GM11168 (cell line): ENCODE results near the gene BBLN.
"Not testable (repeated sequence)": the region's sequence is repeated elsewhere in the genome, so short reads cannot be mapped to it uniquely, and the experiment has no call there.

Source experiments
- in situ Hi-C: fragments of 300-500 bp; cut with MboI; formaldehyde crosslinking; loops from one replicate; pipeline ENCODE4 v1.12.0; 2022; ENCODE audit warnings: low sequenced_read_pairs; ENCODE audit not compliant: unreplicated experiment

BBLN gene

DNA sequence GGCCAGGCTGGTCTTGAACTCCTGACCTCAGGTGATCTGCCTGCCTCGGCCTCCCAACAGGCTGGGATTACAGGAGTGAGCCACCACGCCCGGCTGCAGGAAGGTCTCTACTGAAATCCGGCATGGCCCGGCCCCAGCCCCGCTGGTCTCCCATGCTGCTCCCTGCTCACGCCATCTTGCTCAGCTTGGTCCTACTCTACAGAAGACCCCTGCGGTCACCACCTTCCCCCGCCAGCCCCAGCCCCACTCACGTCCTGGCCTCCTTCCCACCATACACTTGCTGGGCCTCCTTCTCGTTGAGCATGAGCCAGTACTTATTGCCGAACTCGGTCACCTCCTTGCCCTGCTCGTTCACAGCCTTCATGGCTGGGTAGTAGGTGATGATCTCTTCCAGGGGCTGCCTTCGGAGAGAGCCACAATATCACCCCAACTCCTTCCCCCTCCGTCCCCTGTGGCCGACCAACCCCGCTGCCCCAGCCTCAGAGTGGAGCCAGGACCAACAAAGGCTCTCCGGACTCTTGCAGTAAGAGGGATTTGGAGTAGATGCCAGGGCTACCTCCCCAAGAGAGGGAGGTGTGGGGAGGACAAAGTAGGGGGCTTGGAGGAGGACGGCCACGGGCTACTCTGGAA is 36.5 kb upstream of the BBLN start:
- in situ Hi-C loops, result no loop called here

DNA sequence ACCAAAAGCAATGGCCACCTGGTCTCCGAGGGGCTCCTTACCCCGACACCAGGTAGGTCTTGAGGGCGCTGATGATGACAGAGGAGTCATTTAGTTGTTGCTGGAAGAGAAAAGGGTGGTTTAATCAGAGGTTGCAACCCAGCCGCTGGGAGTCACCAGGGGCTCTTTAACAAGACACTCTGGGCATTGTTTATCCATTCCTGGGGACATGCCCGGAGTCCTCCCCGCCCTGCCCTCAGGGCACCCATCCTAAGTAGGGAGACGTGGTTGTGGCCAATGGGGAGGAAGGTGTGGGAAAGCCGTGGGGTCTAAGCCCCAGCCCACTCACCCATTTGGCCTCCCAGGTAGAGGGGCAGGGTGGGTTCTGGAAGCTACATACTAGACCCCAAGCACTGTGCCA is 35.6 kb upstream of the BBLN start:
- in situ Hi-C loops, result no loop called here

- in situ Hi-C loops, result no loop called here
Observed at GRCh38 chr9:128124873-128125579, 35.0 kb upstream of the BBLN start.

- in situ Hi-C loops, result no loop called here
Observed at GRCh38 chr9:128125580-128126354, 34.3 kb upstream of the BBLN start.

DNA sequence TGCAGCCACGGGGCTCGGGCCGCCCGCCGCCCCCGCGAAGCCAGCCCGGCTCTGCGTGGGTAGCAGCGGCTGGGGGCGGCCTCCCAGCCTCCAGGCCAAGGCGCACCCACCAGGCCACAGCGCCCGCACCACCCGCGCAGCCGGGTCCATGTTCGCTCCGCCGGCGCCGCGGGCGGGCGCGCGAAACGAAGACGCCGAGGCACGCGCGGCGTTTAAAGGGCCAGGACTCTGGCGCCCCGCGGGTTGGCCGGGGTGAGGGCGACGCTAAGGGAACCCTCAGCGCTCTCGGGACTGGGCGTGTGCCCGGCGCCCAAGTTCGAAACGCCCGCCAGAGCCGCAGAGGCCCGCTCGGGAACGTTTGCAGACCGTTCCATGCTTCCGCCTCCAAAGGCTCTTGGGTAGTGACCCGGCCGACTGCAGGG is 32.5 kb upstream of the BBLN start, which contains the start of gene PTGES2:
Gene PTGES2, minus strand, starts transcription at position 162 of the 422 bp plus-strand sequence. Its CDS starts 12 bp downstream, at position 150.
- in situ Hi-C loops, result no loop called here

DNA sequence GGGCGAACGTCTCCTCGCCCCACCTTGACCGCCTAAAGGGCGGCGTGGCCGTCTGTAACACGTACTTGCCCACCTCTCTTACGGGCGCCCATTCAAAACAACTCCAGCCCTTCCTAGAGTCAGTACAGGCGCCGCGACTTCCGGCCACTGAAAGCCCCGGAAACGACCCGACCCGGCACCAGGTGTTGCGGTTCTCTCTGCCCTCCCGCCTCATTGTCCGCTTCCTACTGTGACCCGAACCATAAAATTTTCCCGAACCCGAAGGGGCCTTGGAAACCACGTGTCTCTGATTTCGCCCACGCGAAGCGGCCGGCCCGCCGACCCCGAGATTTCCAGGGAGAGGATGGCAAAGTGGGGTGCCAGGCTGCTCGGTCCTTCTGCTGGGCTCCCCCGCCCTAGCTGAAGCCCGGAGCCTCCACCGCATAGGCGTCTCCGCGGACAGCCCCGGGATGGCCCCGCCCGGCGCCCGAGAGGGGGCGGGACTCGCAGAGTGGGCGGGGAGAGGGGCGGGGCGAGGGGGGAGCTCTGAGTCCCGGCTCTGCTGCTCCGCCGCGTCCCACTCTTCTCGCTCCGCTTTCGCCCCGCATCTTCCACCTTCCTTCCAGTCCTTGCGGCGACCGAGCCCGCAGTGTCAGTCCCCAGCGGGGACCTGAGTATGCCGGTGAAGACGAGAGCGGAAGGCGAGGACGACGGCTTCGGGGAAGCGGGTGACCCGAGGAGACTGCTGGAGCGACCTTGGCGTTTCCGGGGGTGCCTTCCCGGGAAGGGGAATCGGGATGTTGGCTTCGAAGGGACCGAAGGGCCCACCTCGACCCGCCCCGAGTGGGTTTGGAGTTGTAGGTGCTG is 31.9 kb upstream of the BBLN start:
- in situ Hi-C loops, result no loop called here

DNA sequence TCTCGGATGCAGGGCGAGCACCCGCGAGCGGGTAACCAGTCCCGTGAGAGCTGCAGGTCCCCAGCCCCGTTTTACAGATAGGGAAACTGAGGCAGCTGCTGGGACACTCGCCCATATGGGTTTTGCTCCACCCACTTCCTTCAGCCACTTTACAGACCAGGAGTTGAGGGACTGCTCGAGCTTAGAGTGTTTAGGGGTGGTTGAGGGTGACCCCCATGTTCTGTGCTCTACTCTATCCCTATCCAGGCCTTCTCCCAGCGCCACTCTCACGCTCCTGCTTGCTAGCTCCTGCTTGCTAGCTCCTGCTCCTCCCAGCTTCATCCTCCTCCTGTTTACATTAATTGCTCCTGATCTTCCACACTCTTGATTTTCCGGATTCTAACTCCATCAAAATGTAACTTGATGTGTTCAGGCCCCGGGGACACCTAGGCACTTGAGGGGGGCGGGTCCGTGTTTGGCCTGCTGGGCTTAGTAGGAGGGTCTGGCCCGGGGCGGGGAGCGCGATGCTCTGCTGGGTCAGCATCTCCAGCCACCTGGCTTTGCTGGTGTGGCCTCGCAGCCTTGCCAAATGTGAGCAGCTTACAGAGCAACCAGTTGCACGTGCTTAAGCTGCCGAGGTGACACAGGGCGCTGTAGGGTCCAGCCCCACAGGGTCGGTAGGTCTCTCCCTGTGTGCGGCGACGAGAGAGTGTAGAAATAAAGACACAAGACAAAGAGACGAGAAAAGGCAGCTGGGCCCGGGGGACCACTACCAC is 31.1 kb upstream of the BBLN start:
- in situ Hi-C loops, result no loop called here

DNA sequence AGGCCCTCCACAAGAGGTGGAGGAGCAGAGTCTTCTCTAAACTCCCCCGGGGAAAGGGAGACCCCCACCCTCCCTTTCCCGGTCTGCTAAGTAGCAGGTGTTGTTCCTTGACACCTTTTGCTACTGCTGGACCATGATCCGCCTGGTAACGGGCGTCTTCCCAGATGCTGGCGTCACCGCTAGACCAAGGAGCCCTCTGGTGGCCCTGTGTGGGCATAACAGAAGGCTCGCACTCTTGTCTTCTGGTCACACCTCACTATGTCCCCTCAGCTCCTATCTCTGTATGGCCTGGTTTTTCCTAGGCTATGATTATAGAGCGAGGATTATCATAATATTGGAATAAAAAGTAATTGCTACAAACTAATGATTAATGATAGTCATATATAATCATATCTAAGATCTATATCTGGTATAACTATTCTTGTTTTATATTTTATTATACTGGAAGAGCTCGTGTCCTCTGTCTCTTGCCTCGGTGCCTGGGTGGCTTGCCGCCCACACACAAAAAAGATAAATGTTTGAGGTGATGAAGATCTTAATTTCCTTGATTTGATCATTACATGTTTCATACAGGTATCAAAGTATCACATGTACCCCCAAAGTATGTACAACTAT is 30.0 kb upstream of the BBLN start:
- in situ Hi-C loops, result not testable (repeated sequence)

DNA sequence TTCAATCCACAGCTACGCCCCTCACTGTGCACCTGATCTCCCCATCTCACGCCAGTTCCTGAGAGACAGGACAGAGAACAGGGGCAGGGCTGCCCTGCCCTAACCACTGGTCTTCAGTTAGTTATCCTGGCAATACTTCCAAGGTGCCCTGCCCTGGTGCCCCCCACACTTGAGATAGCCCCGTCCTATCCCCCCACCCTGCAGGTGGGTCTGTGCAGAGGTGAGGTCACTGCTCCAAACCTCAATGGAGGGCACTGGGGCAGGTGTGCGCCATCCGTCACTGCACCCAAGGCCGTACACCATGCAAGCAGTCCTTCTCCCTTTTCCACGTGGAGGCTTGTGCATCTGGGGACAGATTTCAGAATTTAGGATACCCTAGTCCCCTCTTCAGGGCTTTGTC is 29.4 kb upstream of the BBLN start:
- in situ Hi-C loops, result not testable (repeated sequence)

DNA sequence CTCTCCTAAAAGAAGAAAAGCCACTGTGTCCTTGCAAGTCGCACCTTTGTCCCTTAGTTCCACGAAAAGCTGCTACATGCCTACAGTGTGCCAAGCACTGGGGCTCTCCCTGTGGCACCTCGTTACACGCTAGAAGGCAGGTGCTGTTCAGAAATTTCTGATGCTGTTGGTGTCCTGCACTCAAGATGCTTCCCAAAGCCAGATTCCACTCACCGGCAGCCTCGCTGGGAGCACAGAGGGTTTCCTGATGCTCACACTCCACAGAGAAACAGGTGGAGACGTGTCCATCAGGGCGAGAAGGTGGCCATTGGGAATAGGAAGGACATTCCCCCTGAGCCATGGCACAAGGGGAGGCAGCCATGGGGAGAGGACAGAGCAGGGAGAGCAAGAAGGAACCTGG is 28.7 kb upstream of the BBLN start:
- in situ Hi-C loops, result not testable (repeated sequence)

GRCh38 chr9:128132139-128132538 is 27.9 kb upstream of the BBLN start:
- in situ Hi-C loops, result not testable (repeated sequence)

GRCh38 chr9:128135561-128135960 is 24.5 kb upstream of the BBLN start:
- in situ Hi-C loops, result not testable (repeated sequence)

GRCh38 chr9:128136816-128137793 is 23.0 kb upstream of the BBLN start:
- in situ Hi-C loops, result no loop called here

- in situ Hi-C loops, result no loop called here
Observed at GRCh38 chr9:128138001-128138400, 22.1 kb upstream of the BBLN start.

- in situ Hi-C loops, result no loop called here
Observed at GRCh38 chr9:128139621-128140020, 20.4 kb upstream of the BBLN start.

DNA sequence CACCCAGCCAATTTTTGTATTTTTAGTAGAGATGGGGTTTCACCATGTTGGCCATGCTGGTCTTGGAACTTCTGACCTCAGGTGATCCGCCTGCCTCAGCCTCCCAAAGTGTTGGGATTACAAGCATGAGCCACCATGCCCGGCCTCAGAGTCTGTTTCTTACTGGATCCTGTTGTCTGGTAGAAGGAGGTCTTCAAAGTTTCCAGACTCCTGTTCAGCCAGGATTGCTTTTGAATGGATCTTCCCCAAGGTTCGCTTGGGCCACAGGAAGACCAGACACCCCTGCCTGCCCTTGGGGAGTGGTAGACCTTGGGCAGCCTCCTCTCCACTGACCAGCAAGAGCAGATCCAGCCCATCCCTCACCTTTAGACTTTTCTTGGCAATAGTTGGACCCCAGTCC is 18.5 kb upstream of the BBLN start:
- in situ Hi-C loops, result no loop called here

- in situ Hi-C loops, result no loop called here
Observed at GRCh38 chr9:128142061-128142460, 18.0 kb upstream of the BBLN start.

DNA sequence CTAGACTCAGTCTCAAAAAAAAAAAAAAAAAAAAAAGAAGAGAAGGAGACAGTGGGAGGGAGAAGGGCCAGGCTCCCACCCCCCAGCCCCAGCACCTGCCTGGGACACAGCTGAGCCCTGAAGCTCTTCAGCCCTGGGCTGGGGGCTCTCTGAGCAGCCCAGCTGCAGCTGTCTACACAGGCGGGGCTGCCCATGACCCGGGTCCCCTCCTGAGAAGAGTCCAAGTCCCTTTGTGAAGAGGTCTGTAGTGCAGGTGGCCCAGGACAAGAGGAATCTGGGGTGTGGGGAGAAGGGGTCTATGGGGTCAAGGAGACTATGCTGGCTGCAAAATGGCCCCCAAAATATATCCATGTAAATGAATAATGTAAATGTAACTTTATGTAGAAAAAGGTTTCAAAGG is 17.5 kb upstream of the BBLN start:
- in situ Hi-C loops, result no loop called here
